Parathyroid adenoma (tissue), 2 donors: ENCODE measurements around the gene TRMT13.

Experiments used
- H2AFZ ChIP-seq: fragments of 300-600 bp; sonication (generic); one replicate; pipeline ENCODE4 v1.7.0; 2017; ENCODE audit warnings: antibody characterized with exemption, mild to moderate bottlenecking
- H3K27ac ChIP-seq: fragments of 300-600 bp; sonication (generic); one replicate; pipeline ENCODE4 v1.7.0; 2017
- H3K27me3 ChIP-seq: fragments of 300-600 bp; sonication (generic); one replicate; pipeline ENCODE4 v1.7.0; 2017; ENCODE audit warnings: low read length; ENCODE audit not compliant: control insufficient read depth, insufficient read depth
- H3K36me3 ChIP-seq: fragments of 300-600 bp; sonication (generic); one replicate; pipeline ENCODE4 v1.7.0; 2017; ENCODE audit warnings: low read length; ENCODE audit not compliant: control insufficient read depth, insufficient read depth
- H3K4me1 ChIP-seq: fragments of 300-600 bp; sonication (generic); one replicate; pipeline ENCODE4 v1.7.0; 2017; ENCODE audit warnings: control low read depth
- H3K4me2 ChIP-seq: fragments of 300-600 bp; sonication (generic); one replicate; pipeline ENCODE4 v1.7.0; 2017; ENCODE audit warnings: low read length
- H3K4me3 ChIP-seq: fragments of 300-600 bp; sonication (generic); one replicate; pipeline ENCODE4 v1.7.0; 2017; ENCODE audit warnings: low read depth, low read length
- H3K79me2 ChIP-seq: fragments of 300-600 bp; sonication (generic); one replicate; pipeline ENCODE4 v1.7.0; 2017; ENCODE audit warnings: control low read depth
- H3K9ac ChIP-seq: fragments of 300-600 bp; sonication (generic); one replicate; pipeline ENCODE4 v1.7.0; 2017; ENCODE audit warnings: mild to moderate bottlenecking
- H3K9me3 ChIP-seq: fragments of 300-600 bp; sonication (generic); one replicate; pipeline ENCODE4 v1.7.0; 2017; ENCODE audit warnings: low read length; ENCODE audit not compliant: control insufficient read depth
- TF ChIP-seq, protein P1 (sequence below): fragments of 300-600 bp; sonication (generic); IDR thresholded peaks from one replicate; pipeline ENCODE4 v1.7.0; 2017; ENCODE audit warnings: antibody characterized with exemption, mild to moderate bottlenecking
- donor health status: primary hyperparathyroidism.

Gene TRMT13

GRCh38 chr1:100164702-100165101 is 31.7 kb downstream of the TRMT13 start:
- H3K79me2 ChIP-seq, result no peaks in the 10 kb centered on the region
- TF ChIP-seq, protein P1, sequence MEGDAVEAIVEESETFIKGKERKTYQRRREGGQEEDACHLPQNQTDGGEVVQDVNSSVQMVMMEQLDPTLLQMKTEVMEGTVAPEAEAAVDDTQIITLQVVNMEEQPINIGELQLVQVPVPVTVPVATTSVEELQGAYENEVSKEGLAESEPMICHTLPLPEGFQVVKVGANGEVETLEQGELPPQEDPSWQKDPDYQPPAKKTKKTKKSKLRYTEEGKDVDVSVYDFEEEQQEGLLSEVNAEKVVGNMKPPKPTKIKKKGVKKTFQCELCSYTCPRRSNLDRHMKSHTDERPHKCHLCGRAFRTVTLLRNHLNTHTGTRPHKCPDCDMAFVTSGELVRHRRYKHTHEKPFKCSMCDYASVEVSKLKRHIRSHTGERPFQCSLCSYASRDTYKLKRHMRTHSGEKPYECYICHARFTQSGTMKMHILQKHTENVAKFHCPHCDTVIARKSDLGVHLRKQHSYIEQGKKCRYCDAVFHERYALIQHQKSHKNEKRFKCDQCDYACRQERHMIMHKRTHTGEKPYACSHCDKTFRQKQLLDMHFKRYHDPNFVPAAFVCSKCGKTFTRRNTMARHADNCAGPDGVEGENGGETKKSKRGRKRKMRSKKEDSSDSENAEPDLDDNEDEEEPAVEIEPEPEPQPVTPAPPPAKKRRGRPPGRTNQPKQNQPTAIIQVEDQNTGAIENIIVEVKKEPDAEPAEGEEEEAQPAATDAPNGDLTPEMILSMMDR, result no peak
- no peak overlapping the region for H3K4me3 ChIP-seq
- no peaks in the 10 kb centered on the region for H3K9me3 ChIP-seq
- no peak overlapping the region for H3K9ac ChIP-seq
- H2AFZ ChIP-seq, result no peak overlapping the region
- H3K36me3 ChIP-seq, result no peaks in the 10 kb centered on the region
- no peak overlapping the region for H3K4me2 ChIP-seq
- H3K27me3 ChIP-seq, result no peaks in the 10 kb centered on the region
- H3K4me1 ChIP-seq, result no peaks in the 10 kb centered on the region
- no peak overlapping the region for H3K27ac ChIP-seq

GRCh38 chr1:100168051-100168450 is 35.1 kb downstream of the TRMT13 start:
- no peak overlapping the region for H3K4me3 ChIP-seq
- no peak overlapping the region for H3K27ac ChIP-seq
- H3K4me1 ChIP-seq, result no peaks in the 10 kb centered on the region
- no peaks in the 10 kb centered on the region for H3K9me3 ChIP-seq
- H2AFZ ChIP-seq, result no peak overlapping the region
- TF ChIP-seq, protein P1, result no peak
- H3K27me3 ChIP-seq, result no peaks in the 10 kb centered on the region
- H3K36me3 ChIP-seq, result no peaks in the 10 kb centered on the region
- no peak overlapping the region for H3K9ac ChIP-seq
- H3K79me2 ChIP-seq, result no peaks in the 10 kb centered on the region
- H3K4me2 ChIP-seq, result no peak overlapping the region

DNA sequence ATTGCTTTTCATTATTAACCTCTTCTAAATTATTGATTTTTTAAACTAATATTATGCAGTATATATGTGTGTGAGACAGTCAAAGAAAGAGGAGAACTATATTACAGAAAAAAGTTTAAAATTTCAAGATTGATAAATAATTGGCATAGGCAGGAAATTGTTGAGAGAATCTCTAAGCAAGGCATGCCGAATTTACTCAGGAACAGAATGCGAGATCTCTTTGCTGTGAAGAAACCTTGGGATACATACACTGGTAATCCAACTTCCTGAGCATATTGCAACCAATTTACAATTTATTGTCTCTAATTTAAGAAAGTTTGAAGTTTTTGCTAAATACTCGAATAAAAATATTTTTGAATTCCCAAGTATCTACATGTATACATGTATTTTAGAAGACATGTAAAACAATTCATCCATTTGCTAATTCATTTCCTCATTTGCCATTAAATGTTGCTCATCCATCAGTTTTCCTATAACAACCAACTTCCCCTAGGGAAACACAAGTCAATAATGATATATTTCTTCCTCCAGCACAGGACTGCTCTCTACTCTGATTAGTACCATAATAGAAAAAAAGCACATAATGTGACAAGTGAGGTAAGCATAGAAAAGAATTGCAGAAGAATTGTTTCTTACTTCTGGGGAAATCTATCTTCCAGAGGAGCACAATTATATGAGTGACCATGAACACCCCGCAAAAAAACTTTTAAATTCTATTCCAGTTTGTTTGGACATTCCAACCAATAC is 44.5 kb downstream of the TRMT13 start:
- Histone ChIP-seq H3K9me3 (no peaks in the 10 kb centered on the region), H3K4me1 (no peaks in the 10 kb centered on the region), H3K27me3 (no peaks in the 10 kb centered on the region), H2AFZ (no peak overlapping the region), H3K4me2 (peak overlapping the region; percentile 39), H3K36me3 (no peaks in the 10 kb centered on the region), H3K4me3 (no peak overlapping the region), H3K79me2 (no peaks in the 10 kb centered on the region), H3K9ac (no peak overlapping the region), H3K27ac (no peak overlapping the region)
- TF ChIP-seq, protein P1, result no peak

DNA sequence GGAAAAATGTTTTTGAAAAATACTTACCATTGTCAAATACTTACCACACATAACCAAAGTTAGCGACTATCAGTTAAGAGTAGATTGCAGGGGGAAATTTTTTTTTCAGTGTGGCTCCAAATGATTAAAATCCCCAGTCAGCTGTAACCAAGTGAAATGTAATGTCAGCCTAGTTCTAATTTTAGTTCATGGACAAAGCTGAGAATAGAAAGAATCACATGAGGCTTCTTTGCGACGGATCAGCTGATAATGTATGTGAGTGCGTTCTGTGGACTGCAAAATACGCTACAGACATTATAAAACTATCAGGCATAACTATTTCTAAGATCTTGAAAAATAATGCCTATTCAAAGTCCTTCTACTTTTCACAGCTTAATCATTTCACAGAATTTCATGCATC is 45.1 kb downstream of the TRMT13 start, which contains the start of gene LRRC39:
LRRC39 (minus strand) TSS at position 166 of the 400 bp plus-strand sequence. CDS start 9,740 bp downstream, outside the sequence.
- H3K9ac ChIP-seq, result no peak within 1 kb of the TSS
- H3K36me3 ChIP-seq, result no peaks in the 10 kb centered on the region
- H3K79me2 ChIP-seq, result no peaks in the 10 kb centered on the region
- H3K27ac ChIP-seq, result no peak within 1 kb of the TSS
- peak within 1 kb of the TSS; percentile 39 for H3K4me2 ChIP-seq
- TF ChIP-seq, protein P1, result no peak
- no peaks in the 10 kb centered on the region for H3K9me3 ChIP-seq
- H3K4me1 ChIP-seq, result no peaks in the 10 kb centered on the region
- H2AFZ ChIP-seq, result no peak within 1 kb of the TSS
- H3K4me3 ChIP-seq, result no peak within 1 kb of the TSS
- H3K27me3 ChIP-seq, result no peaks in the 10 kb centered on the region

- no peaks in the 10 kb centered on the region for H3K79me2 ChIP-seq
- no peaks in the 10 kb centered on the region for H3K27me3 ChIP-seq
- H3K27ac ChIP-seq, result no peak overlapping the region
- H3K9ac ChIP-seq, result no peak overlapping the region
- H3K4me2 ChIP-seq, result no peak overlapping the region
- H3K36me3 ChIP-seq, result no peaks in the 10 kb centered on the region
- TF ChIP-seq, protein P1, result no peak
- H2AFZ ChIP-seq, result no peak overlapping the region
- H3K4me3 ChIP-seq, result no peak overlapping the region
- H3K9me3 ChIP-seq, result no peaks in the 10 kb centered on the region
- H3K4me1 ChIP-seq, result no peaks in the 10 kb centered on the region
Observed at GRCh38 chr1:100183370-100183769, 50.4 kb downstream of the TRMT13 start.
